Measurements from ENCODE around the gene DCUN1D2. TPM values are rescaled to one million over a fixed set of nuclear protein-coding genes. Genes with fewer than 3 reads are reported as not detected.
"Not testable (repeated sequence)": the region's sequence is repeated elsewhere in the genome, so short reads cannot be mapped to it uniquely, and the experiment has no call there.

The DCUN1D2 gene
- total RNA-seq, 1 donor from 2014 or later: 24.6 TPM

DNA sequence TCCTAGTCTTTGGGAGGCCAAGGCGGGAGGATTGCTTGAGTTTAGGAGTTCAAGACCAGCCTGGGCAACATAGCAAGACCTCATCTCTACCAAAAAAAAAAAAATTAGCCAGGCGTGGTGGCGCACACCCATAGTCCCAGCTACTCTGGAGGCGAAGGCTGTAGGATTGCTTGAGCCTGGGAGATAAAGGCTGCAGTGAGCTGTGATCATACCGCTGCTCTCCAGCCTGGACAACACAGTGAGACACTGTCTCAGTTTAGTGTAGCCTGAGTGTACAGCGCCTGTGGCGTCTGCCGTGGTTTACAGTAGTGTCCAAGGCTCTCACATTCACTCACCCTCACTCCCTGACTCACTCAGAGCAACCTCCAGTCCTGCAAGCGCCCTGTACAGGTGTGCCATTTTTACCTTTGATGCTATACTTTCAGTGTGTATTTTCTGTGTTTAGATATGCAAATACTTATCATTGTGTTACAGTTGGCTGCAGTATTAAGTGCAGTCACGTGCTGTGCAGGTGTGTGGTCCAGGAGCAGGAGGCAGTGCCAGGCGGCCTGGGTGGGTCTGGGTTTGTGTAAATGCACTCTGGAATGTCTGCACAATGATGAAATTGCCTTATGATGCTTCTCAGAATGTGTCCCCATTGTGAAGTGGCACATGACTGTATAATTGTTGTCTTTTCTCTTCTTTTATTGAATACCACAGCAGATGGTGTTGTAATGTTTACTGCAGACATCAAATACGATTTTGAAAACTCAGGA, 36.1 kb upstream of the DCUN1D2 start:
- ATAC-seq (peak; percentile 59), DNase-seq (no peak)
- H3K36me3 ChIP-seq: peaks cover 70% of the 10 kb centered on the region

DNA sequence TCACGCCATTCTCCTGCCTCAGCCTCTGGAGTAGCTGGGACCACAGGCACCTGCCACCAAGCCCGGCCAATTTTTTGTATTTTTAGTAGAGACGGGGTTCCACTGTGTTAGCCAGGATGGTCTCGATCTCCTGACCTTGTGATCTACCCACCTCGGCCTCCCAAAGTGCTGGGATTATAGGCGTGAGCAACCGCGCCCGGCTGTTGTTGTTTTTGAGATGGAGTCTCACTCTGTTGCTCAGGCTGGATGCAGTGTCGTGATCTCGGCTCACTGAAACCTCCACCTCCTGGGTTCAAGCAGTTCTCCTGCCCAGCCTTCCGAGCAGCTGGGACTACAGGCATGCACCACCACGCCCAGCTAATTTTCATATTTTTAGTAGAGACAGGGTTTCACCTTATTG, 31.9 kb upstream of the DCUN1D2 start:
- intact Hi-C loops (cut with DNase I); H3K4me3 ChIP-seq; DNase-seq; H3K4me1 ChIP-seq; H3K27me3 ChIP-seq; H3K27ac ChIP-seq; H3K9me3 ChIP-seq; ATAC-seq: not testable (repeated sequence)
- peaks cover 56% of the 10 kb centered on the region for H3K36me3 ChIP-seq

More for the DNA sequence above, 36.1 kb upstream of the DCUN1D2 start:
- TF ChIP-seq, protein P1, sequence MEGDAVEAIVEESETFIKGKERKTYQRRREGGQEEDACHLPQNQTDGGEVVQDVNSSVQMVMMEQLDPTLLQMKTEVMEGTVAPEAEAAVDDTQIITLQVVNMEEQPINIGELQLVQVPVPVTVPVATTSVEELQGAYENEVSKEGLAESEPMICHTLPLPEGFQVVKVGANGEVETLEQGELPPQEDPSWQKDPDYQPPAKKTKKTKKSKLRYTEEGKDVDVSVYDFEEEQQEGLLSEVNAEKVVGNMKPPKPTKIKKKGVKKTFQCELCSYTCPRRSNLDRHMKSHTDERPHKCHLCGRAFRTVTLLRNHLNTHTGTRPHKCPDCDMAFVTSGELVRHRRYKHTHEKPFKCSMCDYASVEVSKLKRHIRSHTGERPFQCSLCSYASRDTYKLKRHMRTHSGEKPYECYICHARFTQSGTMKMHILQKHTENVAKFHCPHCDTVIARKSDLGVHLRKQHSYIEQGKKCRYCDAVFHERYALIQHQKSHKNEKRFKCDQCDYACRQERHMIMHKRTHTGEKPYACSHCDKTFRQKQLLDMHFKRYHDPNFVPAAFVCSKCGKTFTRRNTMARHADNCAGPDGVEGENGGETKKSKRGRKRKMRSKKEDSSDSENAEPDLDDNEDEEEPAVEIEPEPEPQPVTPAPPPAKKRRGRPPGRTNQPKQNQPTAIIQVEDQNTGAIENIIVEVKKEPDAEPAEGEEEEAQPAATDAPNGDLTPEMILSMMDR (IDR thresholded peaks at IDR 0.05): no peak
- Histone ChIP-seq H3K4me1 (peaks cover 8% of the 10 kb centered on the region), H3K27ac (no peak overlapping the region), H3K27me3 (no peaks in the 10 kb centered on the region), H3K4me3 (no peak overlapping the region), H3K9me3 (no peaks in the 10 kb centered on the region)
- intact Hi-C loops (cut with DNase I): no loop called here

DNA sequence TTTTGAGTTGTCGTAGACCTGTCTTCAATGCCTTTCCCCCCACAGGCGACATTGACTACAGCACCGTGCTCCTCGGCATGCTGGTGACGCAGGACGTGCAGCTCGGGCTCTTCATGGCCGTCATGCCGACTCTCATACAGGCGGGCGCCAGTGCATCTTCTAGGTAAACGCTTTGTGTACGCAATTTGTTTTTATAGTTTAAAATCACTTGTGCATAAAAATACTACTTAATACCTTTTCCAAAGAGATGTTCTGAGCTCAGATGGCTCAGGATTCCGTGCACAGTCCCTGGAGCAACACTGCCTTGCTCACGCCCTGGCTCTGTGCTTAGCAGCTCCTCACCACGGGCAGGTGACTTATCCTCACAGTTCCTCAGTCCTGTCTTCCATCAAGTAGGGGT, 30.1 kb upstream of the DCUN1D2 start:
- TF ChIP-seq, protein P1 (IDR thresholded peaks at IDR 0.05): no peak
- DNase-seq: no peak
- no peaks in the 10 kb centered on the region for H3K9me3 ChIP-seq
- no peak overlapping the region for H3K4me3 ChIP-seq
- intact Hi-C loops (cut with DNase I): no loop called here
- no peak for ATAC-seq
- H3K27ac ChIP-seq: no peak overlapping the region
- no peaks in the 10 kb centered on the region for H3K4me1 ChIP-seq
- H3K27me3 ChIP-seq: no peaks in the 10 kb centered on the region
- peaks cover 44% of the 10 kb centered on the region for H3K36me3 ChIP-seq

DNA sequence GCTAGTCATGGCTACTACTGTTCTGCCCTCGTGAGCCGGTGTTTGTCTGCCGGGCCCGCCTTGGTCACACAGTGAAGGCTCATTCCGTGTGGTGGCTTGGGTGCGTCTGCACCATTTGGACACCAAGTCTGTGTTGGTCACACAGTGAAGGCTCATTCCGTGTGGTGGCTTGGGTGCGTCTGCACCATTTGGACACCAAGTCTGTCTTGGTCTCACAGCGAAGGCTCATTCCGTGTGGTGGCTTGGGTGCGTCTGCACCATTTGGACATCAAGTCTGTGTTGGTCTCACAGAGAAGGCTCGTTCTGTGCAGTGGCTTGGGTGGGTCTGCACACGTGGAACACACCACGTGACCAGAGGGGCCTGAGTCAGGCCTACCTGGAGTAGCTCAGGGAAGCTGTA, 29.0 kb upstream of the DCUN1D2 start:
- H3K4me1 ChIP-seq: no peaks in the 10 kb centered on the region
- no peak for ATAC-seq
- no peak overlapping the region for H3K4me3 ChIP-seq
- TF ChIP-seq, protein P1 (IDR thresholded peaks at IDR 0.05): no peak
- no peaks in the 10 kb centered on the region for H3K27me3 ChIP-seq
- no peaks in the 10 kb centered on the region for H3K9me3 ChIP-seq
- no peak for DNase-seq
- no peak overlapping the region for H3K27ac ChIP-seq
- intact Hi-C loops (cut with DNase I): no loop called here
- H3K36me3 ChIP-seq: peaks cover 42% of the 10 kb centered on the region

DNA sequence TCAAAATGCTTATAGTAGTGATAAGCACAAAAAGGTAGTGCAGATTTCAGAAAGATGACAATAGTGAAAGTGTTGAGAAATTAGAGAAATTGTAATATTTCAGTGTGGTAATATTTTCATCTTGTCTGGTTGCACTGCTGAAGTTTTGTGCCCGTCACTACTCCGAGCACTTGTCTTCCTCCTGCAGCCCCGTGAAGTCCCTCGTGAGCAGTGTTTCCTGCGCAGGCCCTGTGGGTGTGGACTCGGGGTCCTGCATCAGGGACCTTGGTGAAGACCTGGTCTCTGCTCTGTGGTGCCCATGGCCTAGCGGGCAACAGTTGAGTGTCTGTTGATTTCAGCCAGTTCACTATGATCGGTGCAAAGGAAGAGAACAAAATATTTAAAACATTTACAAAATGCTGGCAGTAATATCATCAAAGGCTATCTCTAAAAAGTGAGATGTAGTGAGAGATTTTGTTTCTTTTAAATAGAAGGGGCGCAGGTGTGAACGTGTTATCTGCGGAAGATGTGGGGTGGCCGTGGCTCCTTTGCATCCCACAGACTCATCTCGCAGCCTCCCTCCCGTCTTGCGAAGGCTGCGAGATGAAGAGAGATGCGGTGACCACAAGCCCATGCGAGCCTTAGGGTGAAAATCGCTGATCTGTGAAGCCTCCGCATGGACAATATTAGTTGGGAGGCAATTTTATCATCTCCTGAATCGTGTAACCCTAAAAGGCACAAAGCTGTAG, 27.7 kb upstream of the DCUN1D2 start:
- H3K9me3 ChIP-seq: no peaks in the 10 kb centered on the region
- intact Hi-C loops (cut with DNase I): no loop called here
- ATAC-seq (peak; percentile 21), DNase-seq (no peak)
- H3K27ac ChIP-seq: no peak overlapping the region
- no peaks in the 10 kb centered on the region for H3K27me3 ChIP-seq
- no peaks in the 10 kb centered on the region for H3K4me1 ChIP-seq
- H3K4me3 ChIP-seq: no peak overlapping the region
- TF ChIP-seq, protein P1 (IDR thresholded peaks at IDR 0.05): no peak
- peaks cover 38% of the 10 kb centered on the region for H3K36me3 ChIP-seq

DNA sequence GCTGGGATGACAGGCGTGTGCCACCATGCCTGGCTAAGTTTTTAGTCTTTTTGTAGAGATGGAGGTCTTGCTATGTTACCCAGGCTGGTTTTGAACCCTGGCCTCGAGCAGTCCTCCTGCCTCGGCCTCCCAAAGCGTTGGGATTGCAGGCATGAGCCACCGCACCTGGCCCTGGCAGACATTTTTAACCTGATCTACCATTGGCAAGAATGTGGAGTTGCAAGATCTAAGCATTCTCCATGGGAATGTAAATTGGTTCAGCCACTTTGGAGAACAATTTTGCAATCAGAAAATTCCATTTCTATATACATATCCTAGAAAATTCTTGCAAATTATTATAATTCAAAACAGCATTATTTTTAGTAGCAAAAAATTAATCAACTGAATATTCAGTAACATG, 24.3 kb upstream of the DCUN1D2 start:
- H3K27ac ChIP-seq: no peak overlapping the region
- H3K9me3 ChIP-seq: no peaks in the 10 kb centered on the region
- no peaks in the 10 kb centered on the region for H3K4me1 ChIP-seq
- DNase-seq: no peak
- intact Hi-C loops (cut with DNase I): no loop called here
- no peaks in the 10 kb centered on the region for H3K27me3 ChIP-seq
- no peak overlapping the region for H3K4me3 ChIP-seq
- H3K36me3 ChIP-seq: peaks cover 38% of the 10 kb centered on the region
- ATAC-seq: no peak
- TF ChIP-seq, protein P1 (IDR thresholded peaks at IDR 0.05): no peak
